ENCODE results near the gene ADORA2B. TPM values are rescaled to one million over a fixed set of nuclear protein-coding genes. Genes with fewer than 3 reads are reported as not detected.
"Not testable (repeated sequence)": the region's sequence is repeated elsewhere in the genome, so short reads cannot be mapped to it uniquely, and the experiment has no call there.

The ADORA2B gene
- total RNA-seq, 2 donors from 2014 or later, result 1.8 to 2.0 TPM

- no peaks in the 10 kb centered on the region for H3K9me3 Mint-ChIP-seq
- no peak overlapping the region for H3K27ac Mint-ChIP-seq
- Histone ChIP-seq H3K4me3 (ENCODE audit: low read length) (no peak overlapping the region), H3K36me3 (ENCODE audit: control insufficient read depth, insufficient read depth, low read length) (peaks cover 35% of the 10 kb centered on the region), H3K27ac (ENCODE audit: low read depth, low read length) (no peak overlapping the region), H3K9me3 (ENCODE audit: control insufficient read depth, low read length) (no peaks in the 10 kb centered on the region), H3K4me1 (ENCODE audit: control insufficient read depth, insufficient read depth, low read length) (peaks cover 8% of the 10 kb centered on the region), H3K27me3 (ENCODE audit: control insufficient read depth, insufficient read depth, low read length, poor library complexity, severe bottlenecking) (no peaks in the 10 kb centered on the region), H3K9ac (ENCODE audit: extremely low read depth, low read length, poor library complexity, severe bottlenecking) (no peak overlapping the region)
- no peak overlapping the region for H3K4me3 Mint-ChIP-seq
- TF ChIP-seq CTCF (conservative IDR thresholded peaks at IDR 0.05), result no peak
- no peak for DNase-seq
- peaks cover 16% of the 10 kb centered on the region for H3K4me1 Mint-ChIP-seq
- H3K27me3 Mint-ChIP-seq (ENCODE audit: insufficient read depth), result no peaks in the 10 kb centered on the region
- peaks cover 30% of the 10 kb centered on the region for H3K36me3 Mint-ChIP-seq (ENCODE audit: low read depth)
- WGBS, 2 experiments (ENCODE audit: insufficient coverage in 1 of 2, insufficient read length in 1 of 2), result 93 to 94% methylated on average over 5 to 6 of the region's 6 CpGs
These were observed 28.9 kb downstream of the ADORA2B start for GRCh38 chr17:15973834-15974233.

- Histone ChIP-seq H3K27me3 (ENCODE audit: control insufficient read depth, insufficient read depth, low read length, poor library complexity, severe bottlenecking) (no peaks in the 10 kb centered on the region), H3K4me1 (ENCODE audit: control insufficient read depth, insufficient read depth, low read length) (peaks cover 2% of the 10 kb centered on the region), H3K4me3 (ENCODE audit: low read length) (no peak overlapping the region), H3K9me3 (ENCODE audit: control insufficient read depth, low read length) (peaks cover 13% of the 10 kb centered on the region), H3K36me3 (ENCODE audit: control insufficient read depth, insufficient read depth, low read length) (peaks cover 63% of the 10 kb centered on the region), H3K27ac (ENCODE audit: low read depth, low read length) (no peak overlapping the region), H3K9ac (ENCODE audit: extremely low read depth, low read length, poor library complexity, severe bottlenecking) (no peak overlapping the region)
- WGBS, 2 experiments (ENCODE audit: insufficient coverage in 1 of 2, insufficient read length in 1 of 2), result 96% methylated on average over 2 of the region's 2 CpGs
- TF ChIP-seq CTCF (conservative IDR thresholded peaks at IDR 0.05), result no peak
- Mint-ChIP-seq H3K9me3 (peaks cover 10% of the 10 kb centered on the region), H3K27ac (no peak overlapping the region), H3K27me3 (ENCODE audit: insufficient read depth) (no peaks in the 10 kb centered on the region), H3K4me3 (no peak overlapping the region), H3K4me1 (no peaks in the 10 kb centered on the region), H3K36me3 (ENCODE audit: low read depth) (peaks cover 62% of the 10 kb centered on the region)
- DNase-seq, result no peak
These were observed 33.0 kb downstream of the ADORA2B start for GRCh38 chr17:15977894-15978293.

GRCh38 chr17:15978606-15979005, 33.7 kb downstream of the ADORA2B start:
- Mint-ChIP-seq H3K9me3 (peaks cover 10% of the 10 kb centered on the region), H3K27ac (no peak overlapping the region), H3K27me3 (ENCODE audit: insufficient read depth) (no peaks in the 10 kb centered on the region), H3K4me3 (no peak overlapping the region), H3K36me3 (ENCODE audit: low read depth) (peaks cover 66% of the 10 kb centered on the region), H3K4me1 (no peaks in the 10 kb centered on the region)
- no peak for DNase-seq
- no peaks in the 10 kb centered on the region for H3K27me3 ChIP-seq (ENCODE audit: control insufficient read depth, insufficient read depth, low read length, poor library complexity, severe bottlenecking)
- no peak for TF ChIP-seq CTCF (conservative IDR thresholded peaks at IDR 0.05)
- peaks cover 2% of the 10 kb centered on the region for H3K4me1 ChIP-seq (ENCODE audit: control insufficient read depth, insufficient read depth, low read length)
- no peak overlapping the region for H3K27ac ChIP-seq (ENCODE audit: low read depth, low read length)
- peaks cover 68% of the 10 kb centered on the region for H3K36me3 ChIP-seq (ENCODE audit: control insufficient read depth, insufficient read depth, low read length)
- WGBS, 2 experiments (ENCODE audit: insufficient coverage in 1 of 2, insufficient read length in 1 of 2), result 94 to 100% methylated on average over 1 of the region's 1 CpG
- H3K9me3 ChIP-seq (ENCODE audit: control insufficient read depth, low read length), result peaks cover 13% of the 10 kb centered on the region
- H3K9ac ChIP-seq (ENCODE audit: extremely low read depth, low read length, poor library complexity, severe bottlenecking), result no peak overlapping the region
- no peak overlapping the region for H3K4me3 ChIP-seq (ENCODE audit: low read length)

GRCh38 chr17:15979013-15979412, 34.1 kb downstream of the ADORA2B start:
- H3K4me1 Mint-ChIP-seq, H3K27ac Mint-ChIP-seq: not testable (repeated sequence)
- peaks cover 10% of the 10 kb centered on the region for H3K9me3 Mint-ChIP-seq

More at GRCh38 chr17:15979013-15979412, 34.1 kb downstream of the ADORA2B start:
- H3K27ac ChIP-seq (ENCODE audit: low read depth, low read length); H3K4me1 ChIP-seq (ENCODE audit: control insufficient read depth, insufficient read depth, low read length); H3K4me3 Mint-ChIP-seq; H3K27me3 Mint-ChIP-seq (ENCODE audit: insufficient read depth); H3K9ac ChIP-seq (ENCODE audit: extremely low read depth, low read length, poor library complexity, severe bottlenecking); H3K27me3 ChIP-seq (ENCODE audit: control insufficient read depth, insufficient read depth, low read length, poor library complexity, severe bottlenecking); DNase-seq; H3K4me3 ChIP-seq (ENCODE audit: low read length): not testable (repeated sequence)
- H3K36me3 ChIP-seq (ENCODE audit: control insufficient read depth, insufficient read depth, low read length), result peaks cover 72% of the 10 kb centered on the region
- H3K9me3 ChIP-seq (ENCODE audit: control insufficient read depth, low read length), result peaks cover 13% of the 10 kb centered on the region
- H3K36me3 Mint-ChIP-seq (ENCODE audit: low read depth), result peaks cover 70% of the 10 kb centered on the region
- WGBS, 2 experiments (ENCODE audit: insufficient coverage in 1 of 2, insufficient read length in 1 of 2), result no CpG with 5 or more reads among the region's 4 CpGs

All from endodermal cell (in vitro differentiated cells).